Measurements from ENCODE around the gene TMEM154. TPM values are rescaled to one million over a fixed set of nuclear protein-coding genes. Genes with fewer than 3 reads are reported as not detected.

TMEM154 gene
- total and polyA plus RNA-seq, 10 donors: 5.0 to 72.3 (median 27.4) TPM

GRCh38 chr4:152657657-152658056 lies 22.1 kb downstream of the TMEM154 start:
- Histone ChIP-seq H3K36me3 (peaks cover 0 to 35% (median 0%) of the 10 kb centered on the region in 6 donors), H3K9me3 (peaks cover 0 to 37% (median 31%) of the 10 kb centered on the region in 8 donors), H3K4me3 (no peak overlapping the region), H3K27ac (no peak overlapping the region), H3K4me1 (peaks cover 3 to 70% (median 20%) of the 10 kb centered on the region in 6 donors), H3K27me3 (replicated peaks in 1 of 7) (no peaks in the 10 kb centered on the region)
- intact Hi-C loops (cut with DNase I; ENCODE audit: low total_unique reads): no loop called here
- no peak for TF ChIP-seq POLR2AphosphoS5 (IDR thresholded peaks at IDR 0.05)
- TF ChIP-seq CTCF (IDR thresholded peaks at IDR 0.05 in 8 of 11, conservative IDR thresholded peaks at IDR 0.05 in 3 of 11): no peak
- DNase-seq: no peak
- WGBS, 5 donors: 90 to 96% (median 95%) methylated on average over 2 of the region's 2 CpGs

- Histone ChIP-seq H3K36me3 (peaks cover 0 to 55% (median 0%) of the 10 kb centered on the region in 6 donors), H3K9me3 (peaks cover 0 to 37% (median 31%) of the 10 kb centered on the region in 8 donors), H3K27me3 (replicated peaks in 1 of 7) (no peaks in the 10 kb centered on the region), H3K27ac (peak overlapping the region in 2 of 8 donors; percentile 25 to 46), H3K4me3 (no peak overlapping the region), H3K4me1 (peaks cover 0 to 48% (median 4%) of the 10 kb centered on the region in 6 donors)
- intact Hi-C loops (cut with DNase I; ENCODE audit: low total_unique reads): no loop called here
- no peak for DNase-seq
- 87 to 100% (median 89%) methylated on average over 2 to 7 of the region's 7 CpGs for WGBS, 5 donors
- TF ChIP-seq CTCF (IDR thresholded peaks at IDR 0.05 in 8 of 11, conservative IDR thresholded peaks at IDR 0.05 in 3 of 11) (no peak), POLR2AphosphoS5 (IDR thresholded peaks at IDR 0.05) (no peak), POLR2A (IDR thresholded peaks at IDR 0.05) (no peak)
Observed at GRCh38 chr4:152655272-152656129, 24.3 kb downstream of the TMEM154 start.

GRCh38 chr4:152652102-152652501 lies 27.7 kb downstream of the TMEM154 start:
- intact Hi-C loops (cut with DNase I; ENCODE audit: low total_unique reads): no loop called here
- H3K9me3 ChIP-seq: peaks cover 0 to 12% (median 10%) of the 10 kb centered on the region in 8 donors
- H3K36me3 ChIP-seq: peaks cover 0 to 53% (median 0%) of the 10 kb centered on the region in 6 donors
- no peak overlapping the region for H3K4me3 ChIP-seq
- 95 to 100% (median 97%) methylated on average over 1 of the region's 1 CpG for WGBS, 5 donors
- no peak for DNase-seq
- TF ChIP-seq POLR2AphosphoS5 (IDR thresholded peaks at IDR 0.05) (no peak), POLR2A (IDR thresholded peaks at IDR 0.05) (no peak), CTCF (IDR thresholded peaks at IDR 0.05 in 8 of 11, conservative IDR thresholded peaks at IDR 0.05 in 3 of 11) (no peak)
- no peak overlapping the region for H3K27ac ChIP-seq
- H3K27me3 ChIP-seq (replicated peaks in 1 of 7): no peaks in the 10 kb centered on the region
- H3K4me1 ChIP-seq: peaks cover 0 to 38% (median 0%) of the 10 kb centered on the region in 6 donors

GRCh38 chr4:152651473-152652060 lies 28.2 kb downstream of the TMEM154 start:
- Histone ChIP-seq H3K36me3 (peaks cover 0 to 53% (median 0%) of the 10 kb centered on the region in 6 donors), H3K27ac (no peak overlapping the region), H3K4me1 (peaks cover 0 to 40% (median 0%) of the 10 kb centered on the region in 6 donors), H3K4me3 (no peak overlapping the region), H3K9me3 (peaks cover 0 to 7% (median 4%) of the 10 kb centered on the region in 8 donors), H3K27me3 (replicated peaks in 1 of 7) (no peaks in the 10 kb centered on the region)
- no peak for TF ChIP-seq POLR2AphosphoS5 (IDR thresholded peaks at IDR 0.05)
- no peak for TF ChIP-seq CTCF (IDR thresholded peaks at IDR 0.05 in 8 of 11, conservative IDR thresholded peaks at IDR 0.05 in 3 of 11)
- TF ChIP-seq POLR2A (IDR thresholded peaks at IDR 0.05): no peak
- DNase-seq: no peak
- intact Hi-C loops (cut with DNase I; ENCODE audit: low total_unique reads): no loop called here

Data from spleen (tissue), 11 donors.